A549 (cell line): ENCODE data around the gene NOP9.
A peak's percentile ranks its signal among the peaks of the same experiment; 100 is the strongest.
"Not testable (repeated sequence)": the region's sequence is repeated elsewhere in the genome, so short reads cannot be mapped to it uniquely, and the experiment has no call there.

Experiments
- EHMT2 ChIP-seq: fragments of 200-600 bp; sonication (generic); IDR thresholded peaks from 2 replicates; pipeline ENCODE4 v1.6.1; 2016; ENCODE audit warnings: antibody characterized with exemption, low read depth, mild to moderate bottlenecking, moderate library complexity
- KDM5A ChIP-seq: fragments of 200-600 bp; sonication (generic); IDR thresholded peaks from 2 replicates; pipeline ENCODE4 v1.6.1; 2016; ENCODE audit warnings: antibody characterized with exemption, mild to moderate bottlenecking
- POLR2A ChIP-seq: IDR thresholded peaks from 2 replicates; pipeline ENCODE4 v1.6.1; 2012; ENCODE audit warnings: mild to moderate bottlenecking, low read length
- RNF2 ChIP-seq: fragments of 200-600 bp; sonication (generic); IDR thresholded peaks from 2 replicates; pipeline ENCODE4 v1.6.1; 2016; ENCODE audit warnings: low read depth, mild to moderate bottlenecking, antibody characterized with exemption, moderate library complexity, borderline replicate concordance
- ZSCAN20 ChIP-seq: fragments of 250-450 bp; sonication (Bioruptor Pico); IDR thresholded peaks from 2 replicates; pipeline ENCODE4 v1.8.0; 2022; ENCODE audit warnings: mild to moderate bottlenecking, moderate library complexity
- TF ChIP-seq, protein P1 (sequence below): fragments of >200 bp; sonication (Bioruptor Twin); formaldehyde crosslinking; IDR thresholded peaks from 3 replicates; pipeline ENCODE4 v1.5.1; 2016

DNA sequence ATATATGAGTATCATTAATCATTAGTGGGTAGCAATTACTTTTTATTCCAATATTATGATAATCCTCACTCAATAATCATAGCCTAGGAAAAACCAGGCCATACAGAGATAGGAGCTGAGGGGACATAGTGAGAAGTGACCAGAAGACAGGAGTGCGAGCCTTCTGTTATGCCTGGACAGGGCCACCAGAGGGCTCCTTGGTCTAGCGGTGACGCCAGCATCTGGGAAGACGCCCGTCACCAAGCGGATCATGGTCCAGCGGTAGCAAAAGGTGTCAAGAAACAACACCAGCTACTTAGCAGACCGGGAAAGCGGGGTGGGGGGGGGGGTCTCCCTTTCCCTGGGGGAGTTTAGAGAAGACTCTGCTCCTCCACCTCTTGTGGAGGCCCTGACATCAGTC lies 28.3 kb downstream of the NOP9 start:
- TF ChIP-seq KDM5A; POLR2A; EHMT2; RNF2; ZSCAN20 (CRISPR knock-in tag): not testable (repeated sequence)
- TF ChIP-seq, protein P1, sequence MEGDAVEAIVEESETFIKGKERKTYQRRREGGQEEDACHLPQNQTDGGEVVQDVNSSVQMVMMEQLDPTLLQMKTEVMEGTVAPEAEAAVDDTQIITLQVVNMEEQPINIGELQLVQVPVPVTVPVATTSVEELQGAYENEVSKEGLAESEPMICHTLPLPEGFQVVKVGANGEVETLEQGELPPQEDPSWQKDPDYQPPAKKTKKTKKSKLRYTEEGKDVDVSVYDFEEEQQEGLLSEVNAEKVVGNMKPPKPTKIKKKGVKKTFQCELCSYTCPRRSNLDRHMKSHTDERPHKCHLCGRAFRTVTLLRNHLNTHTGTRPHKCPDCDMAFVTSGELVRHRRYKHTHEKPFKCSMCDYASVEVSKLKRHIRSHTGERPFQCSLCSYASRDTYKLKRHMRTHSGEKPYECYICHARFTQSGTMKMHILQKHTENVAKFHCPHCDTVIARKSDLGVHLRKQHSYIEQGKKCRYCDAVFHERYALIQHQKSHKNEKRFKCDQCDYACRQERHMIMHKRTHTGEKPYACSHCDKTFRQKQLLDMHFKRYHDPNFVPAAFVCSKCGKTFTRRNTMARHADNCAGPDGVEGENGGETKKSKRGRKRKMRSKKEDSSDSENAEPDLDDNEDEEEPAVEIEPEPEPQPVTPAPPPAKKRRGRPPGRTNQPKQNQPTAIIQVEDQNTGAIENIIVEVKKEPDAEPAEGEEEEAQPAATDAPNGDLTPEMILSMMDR: peak; percentile 48; the same call in 2 of the 3 replicates
